Measurements from ENCODE around the gene PKN2.

DNA sequence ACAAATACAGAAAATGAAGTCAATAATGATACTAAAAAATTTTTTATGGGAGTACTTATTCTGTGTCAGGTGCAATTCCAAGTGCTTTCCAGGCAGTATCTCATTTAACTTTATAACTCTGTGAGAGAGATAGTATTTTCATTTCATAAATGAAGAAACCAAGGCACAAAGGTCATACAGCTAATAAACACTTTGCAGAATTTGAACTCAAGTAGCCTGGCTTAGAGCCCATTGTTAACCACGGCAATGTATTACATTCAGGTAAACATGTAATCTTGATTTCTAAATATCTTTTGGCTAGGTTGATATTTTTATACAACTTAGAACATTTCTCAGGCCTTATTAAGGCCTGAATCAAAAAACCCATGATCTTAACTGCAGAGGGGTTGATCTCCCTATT lies 28.9 kb upstream of the PKN2 start:
- TF ChIP-seq, protein P1, sequence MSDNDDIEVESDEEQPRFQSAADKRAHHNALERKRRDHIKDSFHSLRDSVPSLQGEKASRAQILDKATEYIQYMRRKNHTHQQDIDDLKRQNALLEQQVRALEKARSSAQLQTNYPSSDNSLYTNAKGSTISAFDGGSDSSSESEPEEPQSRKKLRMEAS (CRISPR knock-in tag; IDR thresholded peaks at IDR 0.05): no peak
- TF ChIP-seq, protein P2, sequence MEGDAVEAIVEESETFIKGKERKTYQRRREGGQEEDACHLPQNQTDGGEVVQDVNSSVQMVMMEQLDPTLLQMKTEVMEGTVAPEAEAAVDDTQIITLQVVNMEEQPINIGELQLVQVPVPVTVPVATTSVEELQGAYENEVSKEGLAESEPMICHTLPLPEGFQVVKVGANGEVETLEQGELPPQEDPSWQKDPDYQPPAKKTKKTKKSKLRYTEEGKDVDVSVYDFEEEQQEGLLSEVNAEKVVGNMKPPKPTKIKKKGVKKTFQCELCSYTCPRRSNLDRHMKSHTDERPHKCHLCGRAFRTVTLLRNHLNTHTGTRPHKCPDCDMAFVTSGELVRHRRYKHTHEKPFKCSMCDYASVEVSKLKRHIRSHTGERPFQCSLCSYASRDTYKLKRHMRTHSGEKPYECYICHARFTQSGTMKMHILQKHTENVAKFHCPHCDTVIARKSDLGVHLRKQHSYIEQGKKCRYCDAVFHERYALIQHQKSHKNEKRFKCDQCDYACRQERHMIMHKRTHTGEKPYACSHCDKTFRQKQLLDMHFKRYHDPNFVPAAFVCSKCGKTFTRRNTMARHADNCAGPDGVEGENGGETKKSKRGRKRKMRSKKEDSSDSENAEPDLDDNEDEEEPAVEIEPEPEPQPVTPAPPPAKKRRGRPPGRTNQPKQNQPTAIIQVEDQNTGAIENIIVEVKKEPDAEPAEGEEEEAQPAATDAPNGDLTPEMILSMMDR (IDR thresholded peaks at IDR 0.05 in 2 of 3, conservative IDR thresholded peaks at IDR 0.05 in 1 of 3; ENCODE audit: insufficient read depth in 2 of 3, low read depth in 1 of 3, low read length in 3 of 3): no peak
- TF ChIP-seq EP300 (IDR thresholded peaks at IDR 0.05; ENCODE audit: low read length) (no peak), ZNF696 (CRISPR knock-in tag; conservative IDR thresholded peaks at IDR 0.05) (no peak)

Measured in K562 (cell line).